MV-4-11 (cell line): Measurements from ENCODE around the gene WDHD1.
"Not testable (repeated sequence)": the region's sequence is repeated elsewhere in the genome, so short reads cannot be mapped to it uniquely, and the experiment has no call there.

Experiments
- DNase-seq: peaks from one replicate; lab custom pipeline; 2025; lab: John Stamatoyannopoulos, UW

Gene WDHD1, protein sequence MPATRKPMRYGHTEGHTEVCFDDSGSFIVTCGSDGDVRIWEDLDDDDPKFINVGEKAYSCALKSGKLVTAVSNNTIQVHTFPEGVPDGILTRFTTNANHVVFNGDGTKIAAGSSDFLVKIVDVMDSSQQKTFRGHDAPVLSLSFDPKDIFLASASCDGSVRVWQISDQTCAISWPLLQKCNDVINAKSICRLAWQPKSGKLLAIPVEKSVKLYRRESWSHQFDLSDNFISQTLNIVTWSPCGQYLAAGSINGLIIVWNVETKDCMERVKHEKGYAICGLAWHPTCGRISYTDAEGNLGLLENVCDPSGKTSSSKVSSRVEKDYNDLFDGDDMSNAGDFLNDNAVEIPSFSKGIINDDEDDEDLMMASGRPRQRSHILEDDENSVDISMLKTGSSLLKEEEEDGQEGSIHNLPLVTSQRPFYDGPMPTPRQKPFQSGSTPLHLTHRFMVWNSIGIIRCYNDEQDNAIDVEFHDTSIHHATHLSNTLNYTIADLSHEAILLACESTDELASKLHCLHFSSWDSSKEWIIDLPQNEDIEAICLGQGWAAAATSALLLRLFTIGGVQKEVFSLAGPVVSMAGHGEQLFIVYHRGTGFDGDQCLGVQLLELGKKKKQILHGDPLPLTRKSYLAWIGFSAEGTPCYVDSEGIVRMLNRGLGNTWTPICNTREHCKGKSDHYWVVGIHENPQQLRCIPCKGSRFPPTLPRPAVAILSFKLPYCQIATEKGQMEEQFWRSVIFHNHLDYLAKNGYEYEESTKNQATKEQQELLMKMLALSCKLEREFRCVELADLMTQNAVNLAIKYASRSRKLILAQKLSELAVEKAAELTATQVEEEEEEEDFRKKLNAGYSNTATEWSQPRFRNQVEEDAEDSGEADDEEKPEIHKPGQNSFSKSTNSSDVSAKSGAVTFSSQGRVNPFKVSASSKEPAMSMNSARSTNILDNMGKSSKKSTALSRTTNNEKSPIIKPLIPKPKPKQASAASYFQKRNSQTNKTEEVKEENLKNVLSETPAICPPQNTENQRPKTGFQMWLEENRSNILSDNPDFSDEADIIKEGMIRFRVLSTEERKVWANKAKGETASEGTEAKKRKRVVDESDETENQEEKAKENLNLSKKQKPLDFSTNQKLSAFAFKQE

DNA sequence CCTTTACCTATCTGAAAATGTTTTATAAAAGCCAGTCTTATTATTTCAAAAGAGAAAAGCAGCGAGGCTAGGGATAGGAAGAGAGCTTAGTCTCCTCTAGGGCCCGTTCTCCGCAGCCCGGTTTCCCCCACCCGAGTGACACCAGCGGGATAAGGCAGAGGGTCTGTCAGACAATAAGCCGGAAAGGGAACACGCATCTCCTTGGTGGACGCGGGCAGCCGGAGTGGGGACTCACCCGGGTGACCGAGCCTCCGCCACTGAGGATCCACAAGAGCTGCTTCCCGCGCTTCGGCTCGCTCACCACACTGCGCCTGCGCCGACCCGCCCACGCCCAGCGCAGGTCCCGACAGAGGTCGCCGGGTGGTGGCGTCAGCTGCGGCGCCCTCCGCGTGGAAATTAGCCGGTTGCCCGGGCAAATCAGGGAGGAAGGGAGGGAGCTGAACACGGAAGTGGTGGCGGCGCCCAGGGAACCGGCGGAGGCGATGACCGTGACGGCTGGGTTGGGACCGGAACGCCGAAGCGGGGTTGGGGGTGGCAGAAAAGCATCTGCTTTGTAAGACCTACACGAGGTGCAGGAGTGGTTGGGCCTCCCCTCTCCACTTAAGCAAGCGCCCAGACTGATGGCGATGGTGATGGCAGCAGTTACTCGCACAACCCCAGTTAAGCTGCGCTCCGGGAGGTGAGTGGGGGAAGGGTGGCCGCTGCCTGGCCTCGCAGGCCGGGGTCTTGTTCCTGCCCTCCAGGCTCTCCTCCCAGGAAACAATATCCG lies at the start of gene WDHD1, which contains the start of gene SOCS4:
WDHD1 (minus strand) TSS at position 307 of the 769 bp plus-strand sequence. CDS start 312 bp downstream, outside the sequence.
SOCS4 (plus strand) TSS at position 444 of the 769 bp plus-strand sequence. CDS start 15,806 bp downstream, outside the sequence.
- peak; percentile 95 for DNase-seq

DNA sequence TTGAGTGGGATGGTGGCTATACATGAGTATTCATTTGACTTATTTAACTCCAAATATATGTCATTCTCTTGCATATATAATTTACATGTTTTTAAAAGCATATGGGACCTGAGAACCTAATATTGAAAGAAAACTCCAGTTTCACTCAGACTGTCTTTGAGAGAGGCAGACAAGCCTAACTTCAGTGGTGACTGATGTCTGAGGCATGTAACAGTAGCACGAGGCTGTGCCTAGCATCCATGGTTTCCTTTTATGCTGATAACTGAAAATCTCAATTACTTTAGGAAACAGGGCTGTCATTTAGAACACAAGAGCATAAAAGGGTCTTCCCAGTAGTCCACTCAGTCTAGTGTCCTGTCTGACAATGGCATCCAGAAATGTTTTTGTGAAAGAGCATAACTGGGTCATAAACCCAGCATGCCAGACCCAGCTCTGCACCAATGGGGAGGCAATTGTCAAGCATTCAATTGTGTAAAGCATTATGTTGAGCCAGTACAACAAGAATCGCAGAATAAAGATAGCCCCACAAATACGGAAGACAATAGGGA lies 48.8 kb upstream of the WDHD1 start:
- DNase-seq, result no peak

DNA sequence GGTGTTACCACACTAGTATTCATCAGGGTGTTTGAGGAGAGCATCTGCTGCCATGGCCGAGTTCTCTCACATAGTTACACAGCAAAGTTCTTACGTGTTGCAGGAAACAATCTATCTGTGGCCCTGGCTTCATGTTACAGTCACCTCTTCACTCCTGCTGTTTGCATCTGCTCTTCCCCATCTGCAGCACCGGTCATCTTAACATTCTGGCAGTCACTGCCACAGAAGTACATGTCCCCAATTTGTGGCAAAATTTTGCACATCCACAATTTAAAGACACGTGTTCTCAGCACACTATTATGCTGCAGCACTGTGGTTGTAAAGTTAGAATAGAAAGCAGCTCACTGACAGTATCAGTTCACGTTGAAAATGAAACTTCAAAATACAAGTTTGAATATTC lies 47.8 kb upstream of the WDHD1 start:
- peak; percentile 35 for DNase-seq

DNA sequence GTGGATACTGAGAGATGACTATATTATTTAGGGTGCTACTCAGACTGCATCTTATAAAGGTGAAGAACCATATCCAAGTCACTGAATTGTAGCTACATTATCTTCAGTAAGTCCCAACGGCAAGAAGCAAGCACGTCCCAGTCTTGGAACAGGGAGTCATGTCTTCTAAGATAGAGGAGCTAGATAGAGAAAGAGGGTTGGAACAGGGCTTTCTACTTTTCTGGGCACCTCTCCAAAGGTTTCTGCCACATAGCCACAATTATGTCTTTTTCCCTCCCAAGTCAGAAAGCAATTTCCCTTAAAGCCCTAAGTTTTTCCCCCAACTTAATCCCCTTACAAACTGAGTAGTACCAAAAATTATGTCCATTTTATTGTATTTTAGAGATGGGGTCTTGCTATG lies 47.0 kb upstream of the WDHD1 start:
- DNase-seq, result no peak

DNA sequence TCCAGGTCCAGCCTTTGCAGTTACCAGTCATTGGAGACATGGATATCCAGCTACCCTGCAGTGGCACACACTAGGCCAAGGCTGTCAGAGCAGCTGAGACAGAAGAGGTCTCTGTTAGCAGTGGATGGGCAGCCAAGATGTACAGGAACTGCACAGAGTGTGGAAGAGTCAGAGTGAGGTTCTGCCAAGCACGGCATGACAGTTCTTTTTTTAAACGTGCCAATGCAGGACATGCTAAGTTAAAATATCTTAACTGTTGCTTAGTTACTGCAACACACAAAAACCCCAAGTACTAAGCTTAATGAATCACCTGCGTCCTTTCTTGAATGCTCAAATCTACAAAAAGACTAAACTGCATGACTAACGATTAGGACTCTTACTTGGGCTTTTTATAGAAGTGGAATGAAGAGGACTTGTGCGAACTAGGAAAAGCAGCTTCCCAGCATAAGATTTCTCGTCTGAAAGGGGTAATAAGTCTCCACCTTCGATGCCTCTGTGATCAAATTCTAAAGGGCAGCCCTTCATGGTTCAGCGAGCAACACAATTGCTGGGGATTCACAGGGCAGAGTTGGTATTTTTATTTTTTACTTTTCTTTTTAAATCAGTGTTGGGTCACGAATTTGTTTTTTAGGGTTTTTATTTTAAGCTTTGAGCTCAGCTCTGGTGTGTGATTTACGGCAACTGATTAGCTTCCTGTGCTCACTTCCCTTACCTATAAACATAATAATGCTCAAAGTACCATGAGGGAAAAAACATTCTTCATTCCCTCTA lies 45.2 kb upstream of the WDHD1 start:
- peak; percentile 45 for DNase-seq

DNA sequence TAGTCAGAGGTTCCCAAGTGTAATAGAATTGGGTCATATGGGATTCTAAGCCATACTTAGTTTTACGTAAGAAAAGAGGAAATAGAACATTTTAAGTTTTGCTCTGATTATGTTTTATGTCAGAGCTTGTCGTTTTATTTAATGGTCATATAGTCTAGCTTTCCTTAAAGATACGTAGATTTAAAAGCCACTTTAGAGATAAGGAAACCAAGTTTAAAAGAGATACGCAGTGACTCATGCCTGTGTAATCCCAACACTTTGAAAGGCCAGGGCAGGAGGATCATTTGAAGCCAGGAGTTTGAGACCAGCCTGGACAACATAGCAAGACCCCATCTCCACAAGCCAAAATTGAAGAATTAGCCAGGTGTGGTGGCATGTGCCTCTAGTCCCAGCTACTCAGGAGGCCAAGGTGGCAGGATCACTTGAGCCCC lies 44.1 kb upstream of the WDHD1 start:
- peak; percentile 48 for DNase-seq

DNA sequence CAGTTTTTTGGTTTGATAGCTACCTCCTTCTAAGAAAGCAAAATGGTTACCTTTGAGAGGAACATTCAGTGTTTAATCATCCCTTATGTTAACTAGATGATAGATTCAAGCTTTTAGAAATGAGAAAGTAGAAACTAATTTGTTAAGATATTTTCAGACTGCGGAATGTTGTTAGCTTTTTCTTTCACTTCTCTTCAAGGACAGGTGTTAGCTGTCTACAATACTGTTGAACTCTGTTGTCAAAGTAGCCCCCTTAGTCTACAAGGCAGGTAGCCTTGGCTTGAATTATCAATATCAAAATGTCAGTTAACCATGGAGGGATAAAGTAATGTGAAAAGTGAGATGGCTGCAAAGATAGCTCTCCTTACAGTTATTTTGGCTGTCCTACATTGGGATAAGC lies 39.3 kb upstream of the WDHD1 start:
- DNase-seq, result no peak

DNA sequence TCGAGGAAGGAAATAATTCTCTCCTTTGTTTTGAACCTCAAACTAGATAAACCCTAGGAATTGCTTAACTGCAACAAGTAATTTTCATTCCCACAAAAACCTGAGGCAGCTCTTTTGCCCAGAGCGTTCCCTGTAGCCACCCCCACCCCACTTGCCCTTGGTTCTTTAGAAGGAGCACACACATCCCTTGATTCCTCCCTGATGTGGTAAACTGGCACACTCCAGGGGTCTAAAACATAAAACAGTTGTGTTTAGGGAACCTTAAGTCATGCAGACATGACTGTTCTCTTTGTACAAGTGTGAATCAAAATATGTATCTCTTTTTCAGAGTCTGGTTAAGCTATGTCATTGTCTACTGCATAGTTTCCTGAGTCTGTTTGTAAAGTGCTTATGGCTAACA lies 38.5 kb upstream of the WDHD1 start:
- no peak for DNase-seq

DNA sequence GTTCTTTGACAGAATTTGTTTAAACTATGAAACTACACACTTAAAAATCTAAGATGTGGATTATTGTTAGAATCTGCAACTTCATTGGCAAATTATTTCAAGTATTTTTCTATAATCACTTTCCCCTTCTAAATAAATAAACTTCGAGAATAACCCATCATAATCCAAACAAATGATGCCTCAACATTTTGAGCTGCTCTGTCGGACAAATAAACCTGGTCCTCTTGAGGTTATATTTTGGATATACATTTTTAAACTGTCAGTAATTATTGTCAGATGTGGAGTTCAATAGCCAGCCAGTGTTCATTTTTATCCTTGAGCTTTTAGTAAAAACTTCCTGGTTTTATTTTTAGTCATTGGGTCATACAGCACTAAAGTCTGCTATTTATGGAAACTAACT lies 38.0 kb upstream of the WDHD1 start:
- DNase-seq, result not testable (repeated sequence)

DNA sequence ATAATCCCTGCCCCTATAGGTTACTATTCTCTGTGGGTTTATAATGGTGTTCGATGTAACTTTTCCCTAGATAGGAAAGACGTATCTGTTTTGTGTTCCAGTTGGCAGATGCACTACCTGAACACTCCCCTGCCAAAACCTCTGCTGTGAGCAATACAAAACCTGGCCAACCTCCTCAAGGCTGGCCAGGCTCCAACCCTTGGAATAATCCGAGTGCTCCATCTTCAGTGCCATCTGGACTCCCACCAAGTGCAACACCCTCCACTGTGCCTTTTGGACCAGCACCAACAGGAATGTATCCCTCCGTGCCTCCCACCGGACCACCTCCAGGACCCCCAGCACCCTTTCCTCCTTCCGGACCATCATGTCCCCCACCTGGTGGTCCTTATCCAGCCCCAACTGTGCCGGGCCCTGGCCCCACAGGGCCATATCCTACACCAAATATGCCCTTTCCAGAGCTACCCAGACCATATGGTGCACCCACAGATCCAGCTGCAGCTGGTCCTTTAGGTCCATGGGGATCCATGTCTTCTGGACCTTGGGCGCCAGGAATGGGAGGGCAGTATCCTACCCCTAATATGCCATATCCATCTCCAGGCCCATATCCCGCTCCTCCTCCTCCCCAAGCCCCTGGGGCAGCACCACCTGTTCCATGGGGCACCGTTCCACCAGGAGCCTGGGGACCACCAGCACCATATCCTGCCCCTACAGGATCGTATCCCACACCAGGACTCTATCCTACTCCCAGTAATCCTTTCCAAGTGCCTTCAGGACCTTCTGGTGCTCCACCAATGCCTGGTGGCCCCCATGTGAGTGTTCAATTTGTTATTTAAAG lies 35.8 kb upstream of the WDHD1 start:
- no peak for DNase-seq

DNA sequence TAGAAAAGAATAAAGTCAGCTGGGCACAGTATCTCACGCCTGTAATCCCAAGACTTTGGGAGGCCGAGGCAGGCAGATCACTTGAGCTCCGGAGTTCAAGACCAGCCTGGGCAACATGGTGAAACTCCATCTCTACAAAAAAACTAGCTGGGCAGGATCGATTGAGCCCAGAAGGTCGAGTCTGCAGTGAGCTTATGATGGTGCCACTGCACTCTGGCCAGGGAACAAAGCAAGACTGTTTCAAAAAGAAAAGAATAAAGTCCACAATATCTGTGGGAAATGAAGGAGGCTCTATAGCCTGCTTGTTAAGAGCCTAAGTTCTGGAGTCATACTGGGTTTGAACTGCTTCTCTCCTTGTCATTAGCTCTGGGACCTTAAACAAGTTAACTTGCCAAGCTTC lies 32.4 kb upstream of the WDHD1 start:
- DNase-seq, result no peak

DNA sequence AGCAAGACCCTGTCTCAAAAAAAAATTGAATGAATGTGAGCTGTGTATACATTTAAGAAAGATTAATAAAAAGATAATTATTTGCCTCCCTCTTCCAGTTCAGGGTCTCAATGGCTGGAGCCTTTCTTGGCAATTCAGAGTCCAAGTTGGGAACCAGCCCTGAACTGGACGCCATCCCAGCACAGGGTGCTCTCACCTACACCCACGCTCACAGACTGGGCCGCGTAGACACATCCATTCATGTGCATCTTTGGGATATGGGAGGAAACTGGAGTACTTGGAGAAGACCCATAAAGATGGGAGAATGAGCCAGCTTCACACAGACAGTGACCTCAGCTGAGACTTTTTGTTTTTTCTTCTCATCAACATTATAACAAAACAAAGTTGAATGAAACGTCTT lies 31.0 kb upstream of the WDHD1 start:
- DNase-seq, result no peak

DNA sequence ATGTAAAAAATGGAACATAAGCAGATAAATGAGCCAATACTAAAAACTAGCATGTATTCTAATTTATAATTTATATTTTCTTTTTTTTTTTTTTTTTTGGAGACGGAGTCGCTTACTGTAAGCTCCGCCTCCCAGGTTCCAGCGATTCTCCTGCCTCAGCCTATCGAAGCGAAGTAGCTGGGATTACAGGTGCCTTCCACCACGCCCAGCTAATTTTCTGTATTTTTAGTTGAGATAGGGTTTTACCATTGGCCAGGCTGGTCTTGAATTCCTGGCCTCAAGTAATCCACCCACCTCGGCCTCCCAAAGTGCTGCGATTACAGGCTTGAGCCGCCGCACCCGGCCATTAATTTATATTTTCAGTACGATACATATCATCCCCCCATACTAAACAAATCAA lies 27.2 kb upstream of the WDHD1 start:
- DNase-seq, result no peak

DNA sequence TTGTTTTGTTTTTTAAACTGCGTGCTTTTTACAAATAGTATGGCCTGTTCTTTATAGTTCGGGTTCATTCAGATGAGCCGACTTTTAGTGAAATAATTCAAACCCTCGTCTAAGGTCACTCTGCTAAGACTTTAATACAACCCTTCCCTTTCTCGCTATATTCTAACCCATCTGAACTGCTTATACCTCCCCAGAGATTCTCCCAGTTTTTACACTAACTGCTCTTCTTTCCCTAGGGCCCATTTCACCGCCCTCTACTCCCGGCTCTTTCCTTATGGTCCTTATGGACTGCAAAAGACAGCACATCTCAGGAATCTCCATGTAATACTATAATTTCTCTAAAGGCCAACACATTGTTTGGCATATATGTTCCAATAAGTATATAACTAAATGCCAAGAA lies 26.6 kb upstream of the WDHD1 start:
- DNase-seq, result no peak

DNA sequence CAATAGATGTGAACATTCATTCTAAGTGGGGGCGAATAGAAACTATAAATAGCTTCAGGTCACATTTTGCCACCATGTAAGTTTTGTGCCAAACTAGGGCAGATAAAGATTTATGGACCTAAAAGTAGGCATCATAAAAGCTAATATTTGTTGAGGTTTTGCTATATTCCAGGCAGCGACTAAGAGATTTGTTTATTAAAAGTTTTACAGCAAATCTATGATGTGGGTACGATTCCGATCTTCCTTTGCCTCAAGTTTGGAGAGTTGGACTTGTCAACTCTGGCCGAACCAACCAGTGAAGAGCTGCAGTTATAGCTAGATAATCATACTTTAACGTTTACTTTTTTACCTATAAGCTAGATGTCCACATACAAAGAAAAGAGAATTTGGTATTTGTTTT lies 26.1 kb upstream of the WDHD1 start:
- no peak for DNase-seq

DNA sequence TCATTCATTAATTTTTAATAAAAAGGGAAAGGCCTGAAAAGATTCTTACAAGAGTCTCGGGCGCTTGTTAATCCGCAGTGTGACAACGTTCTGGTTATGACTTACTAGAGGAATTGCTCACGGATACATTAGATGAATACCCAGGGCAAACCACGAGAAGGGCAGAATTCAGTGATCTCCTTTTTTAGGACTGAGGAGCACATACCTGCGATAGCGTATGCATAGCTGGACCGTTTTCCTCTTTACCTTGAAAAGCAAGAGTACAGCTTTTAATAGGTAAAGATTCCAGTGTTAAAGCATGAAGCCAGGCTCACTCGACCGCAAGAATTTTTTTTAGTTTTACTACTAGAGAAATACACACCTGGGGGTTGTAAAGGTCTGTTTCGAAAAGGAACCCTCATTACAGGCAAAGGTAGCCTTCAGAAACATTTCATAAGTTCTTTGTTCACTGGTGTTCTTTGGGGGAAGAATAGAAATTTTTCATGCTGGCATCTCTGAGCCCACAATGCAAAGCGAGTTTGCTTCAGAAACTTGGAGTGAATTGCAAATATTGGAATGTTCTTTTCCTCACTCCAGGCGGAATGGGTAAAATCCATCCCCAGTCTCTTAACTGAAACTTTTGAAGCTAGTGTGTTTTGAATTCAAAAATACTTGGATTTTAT lies 25.5 kb upstream of the WDHD1 start:
- DNase-seq, result no peak

DNA sequence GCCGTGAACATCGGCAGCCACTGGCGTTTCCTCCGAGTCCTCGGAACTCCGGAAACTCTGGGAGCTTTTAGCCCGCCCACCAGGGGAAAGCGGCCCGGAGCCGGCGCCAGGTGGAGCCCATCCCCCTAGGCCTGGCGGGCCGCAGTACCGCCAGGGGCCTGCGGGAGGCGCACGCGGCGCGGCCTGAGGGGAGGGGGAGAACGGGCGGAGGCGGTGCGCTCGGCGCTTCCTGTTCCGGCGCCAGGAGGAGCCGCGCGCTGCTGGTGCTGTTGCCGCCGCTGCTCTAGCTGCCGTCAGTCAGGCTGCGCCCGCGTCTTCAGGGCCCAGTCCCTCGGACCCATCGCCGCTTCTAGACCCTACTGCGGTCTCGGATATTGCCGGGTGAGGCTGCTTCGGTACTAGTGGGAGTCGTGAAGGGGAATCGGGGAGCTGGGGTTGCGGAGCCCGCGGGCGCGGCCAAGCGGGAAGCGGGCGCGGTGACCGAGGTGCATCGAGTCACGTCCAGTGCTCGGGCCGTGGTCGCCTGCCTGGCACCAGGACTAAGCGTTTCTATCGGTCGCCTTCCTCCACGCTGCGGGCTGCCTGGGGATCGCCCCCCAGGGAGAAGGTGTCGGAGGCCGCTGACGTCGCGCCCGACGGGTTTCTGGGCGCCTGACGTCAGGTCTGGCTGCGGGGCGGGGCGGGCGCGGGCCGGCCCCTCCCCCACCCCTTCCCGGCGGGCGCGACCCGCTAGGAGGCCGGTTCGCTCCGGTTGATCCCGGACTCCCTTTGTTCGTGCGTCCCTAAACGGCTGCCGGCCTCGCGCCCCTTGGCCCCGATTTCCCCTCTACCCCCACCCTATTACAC lies 24.7 kb upstream of the WDHD1 start, which contains the start of gene MAPK1IP1L:
MAPK1IP1L (plus strand) TSS at position 225 of the 846 bp plus-strand sequence. CDS start 10,037 bp downstream, outside the sequence.
- DNase-seq, result peak; percentile 79

DNA sequence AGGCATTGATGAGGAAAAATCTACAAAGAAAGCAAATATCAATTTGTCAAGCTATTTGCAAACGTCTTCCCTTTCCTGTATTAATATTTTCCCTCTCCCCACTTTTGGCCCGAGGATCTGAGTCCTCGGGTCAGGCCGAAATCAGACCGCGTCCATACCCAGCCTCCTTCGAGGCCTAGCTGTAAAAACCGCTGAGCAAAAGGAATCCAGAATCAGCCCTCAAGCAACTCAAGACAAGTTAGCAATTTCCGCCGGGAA lies 24.2 kb upstream of the WDHD1 start:
- DNase-seq, result no peak
